Measurements from ENCODE around the gene ADGRL1. TPM values are rescaled to one million over a fixed set of nuclear protein-coding genes. Genes with fewer than 3 reads are reported as not detected.
"Not testable (repeated sequence)": the region's sequence is repeated elsewhere in the genome, so short reads cannot be mapped to it uniquely, and the experiment has no call there.

The ADGRL1 gene
- total RNA-seq = 10 to 100 TPM; 70.8 to 82.6 TPM
- polyA plus RNA-seq (2013, experiment 1 of 2) = 61.7 TPM
- polyA plus RNA-seq (2013, experiment 2 of 2) = 51.6 TPM
- long read RNA-seq, experiment 1, partial matches to known transcripts = 3 of 27 reads
- long read RNA-seq, experiment 1, other reads (novel, unspliced or antisense) = 24 of 27 reads
- long read RNA-seq, experiment 2, partial matches to known transcripts = 8 of 43 reads
- long read RNA-seq, experiment 2, other reads (novel, unspliced or antisense) = 34 of 43 reads
- long read RNA-seq, experiment 3, partial matches to known transcripts = 1 of 5 reads
- long read RNA-seq, experiment 3, other reads (novel, unspliced or antisense) = 4 of 5 reads
- long read RNA-seq, experiment 4, partial matches to known transcripts = 0 of 1 reads
- long read RNA-seq, experiment 4, other reads (novel, unspliced or antisense) = 1 of 1 reads

- H3K36me3 Mint-ChIP-seq (ENCODE audit: low read depth) = not testable (repeated sequence)
- WGBS, 2 experiments (ENCODE audit: insufficient coverage in 1 of 2, insufficient read length in 1 of 2) = 0% methylated on average over 8 to 93 of the region's 96 CpGs
These were observed at the start of gene ADGRL1 for GRCh38 chr19:14205452-14206287. Gene ADGRL1, minus strand, starts transcription at chr19:14206169. Its CDS starts 22,567 bp downstream, at chr19:14183602.

GRCh38 chr19:14255316-14255715, 49.3 kb upstream of the ADGRL1 start:
- not testable (repeated sequence) for H3K27me3 ChIP-seq (ENCODE audit: control insufficient read depth, insufficient read depth, low read length, poor library complexity, severe bottlenecking); H3K4me3 Mint-ChIP-seq; H3K4me1 Mint-ChIP-seq; H3K4me3 ChIP-seq (ENCODE audit: low read length); H3K27ac Mint-ChIP-seq; H3K36me3 Mint-ChIP-seq (ENCODE audit: low read depth); H3K9me3 ChIP-seq (ENCODE audit: control insufficient read depth, low read length); H3K36me3 ChIP-seq (ENCODE audit: control insufficient read depth, insufficient read depth, low read length); DNase-seq; H3K9ac ChIP-seq (ENCODE audit: extremely low read depth, low read length, poor library complexity, severe bottlenecking); H3K27me3 Mint-ChIP-seq (ENCODE audit: insufficient read depth); H3K4me1 ChIP-seq (ENCODE audit: control insufficient read depth, insufficient read depth, low read length); H3K9me3 Mint-ChIP-seq; H3K27ac ChIP-seq (ENCODE audit: low read depth, low read length)
- WGBS, 2 experiments (ENCODE audit: insufficient coverage in 1 of 2, insufficient read length in 1 of 2) = 86 to 100% methylated on average over 1 of the region's 1 CpG

More at GRCh38 chr19:14205452-14206287, at the start of gene ADGRL1:
- DNase-seq; H3K36me3 ChIP-seq (ENCODE audit: control insufficient read depth, insufficient read depth, low read length); H3K9me3 ChIP-seq (ENCODE audit: control insufficient read depth, low read length); H3K9me3 Mint-ChIP-seq; H3K27me3 ChIP-seq (ENCODE audit: control insufficient read depth, insufficient read depth, low read length, poor library complexity, severe bottlenecking); H3K4me1 ChIP-seq (ENCODE audit: control insufficient read depth, insufficient read depth, low read length): not testable (repeated sequence)
- peak within 1 kb of the TSS; percentile 82 for H3K4me3 ChIP-seq (ENCODE audit: low read length)
- Mint-ChIP-seq H3K4me3 (peak within 1 kb of the TSS; percentile 81), H3K4me1 (peaks cover 11% of the 10 kb centered on the region), H3K27me3 (ENCODE audit: insufficient read depth) (peaks cover 27% of the 10 kb centered on the region), H3K27ac (peak within 1 kb of the TSS; percentile 97)
- peak within 1 kb of the TSS; percentile 82 for H3K9ac ChIP-seq (ENCODE audit: extremely low read depth, low read length, poor library complexity, severe bottlenecking)
- peak within 1 kb of the TSS; percentile 91 for H3K27ac ChIP-seq (ENCODE audit: low read depth, low read length)

- H3K27me3 Mint-ChIP-seq (ENCODE audit: insufficient read depth); H3K27ac Mint-ChIP-seq; H3K27me3 ChIP-seq (ENCODE audit: control insufficient read depth, insufficient read depth, low read length, poor library complexity, severe bottlenecking); H3K36me3 Mint-ChIP-seq (ENCODE audit: low read depth); H3K9ac ChIP-seq (ENCODE audit: extremely low read depth, low read length, poor library complexity, severe bottlenecking); H3K4me1 Mint-ChIP-seq; H3K4me1 ChIP-seq (ENCODE audit: control insufficient read depth, insufficient read depth, low read length); H3K27ac ChIP-seq (ENCODE audit: low read depth, low read length); H3K9me3 Mint-ChIP-seq; H3K36me3 ChIP-seq (ENCODE audit: control insufficient read depth, insufficient read depth, low read length); H3K4me3 Mint-ChIP-seq; H3K4me3 ChIP-seq (ENCODE audit: low read length); H3K9me3 ChIP-seq (ENCODE audit: control insufficient read depth, low read length): not testable (repeated sequence)
- peak; percentile 82 for DNase-seq
- 30 to 31% methylated on average over 2 to 15 of the region's 19 CpGs for WGBS, 2 experiments (ENCODE audit: insufficient coverage in 1 of 2, insufficient read length in 1 of 2)
These were observed 48.0 kb upstream of the ADGRL1 start for GRCh38 chr19:14253822-14254599.

- not testable (repeated sequence) for H3K27ac Mint-ChIP-seq; H3K27ac ChIP-seq (ENCODE audit: low read depth, low read length); DNase-seq
These were observed 46.2 kb upstream of the ADGRL1 start for GRCh38 chr19:14252136-14252535.

More at GRCh38 chr19:14252136-14252535, 46.2 kb upstream of the ADGRL1 start:
- not testable (repeated sequence) for H3K4me1 Mint-ChIP-seq; H3K9ac ChIP-seq (ENCODE audit: extremely low read depth, low read length, poor library complexity, severe bottlenecking); H3K9me3 Mint-ChIP-seq; H3K4me1 ChIP-seq (ENCODE audit: control insufficient read depth, insufficient read depth, low read length); H3K27me3 ChIP-seq (ENCODE audit: control insufficient read depth, insufficient read depth, low read length, poor library complexity, severe bottlenecking); H3K36me3 Mint-ChIP-seq (ENCODE audit: low read depth); H3K4me3 Mint-ChIP-seq; H3K9me3 ChIP-seq (ENCODE audit: control insufficient read depth, low read length); H3K4me3 ChIP-seq (ENCODE audit: low read length); H3K36me3 ChIP-seq (ENCODE audit: control insufficient read depth, insufficient read depth, low read length); H3K27me3 Mint-ChIP-seq (ENCODE audit: insufficient read depth)
- WGBS, 2 experiments (ENCODE audit: insufficient coverage in 1 of 2, insufficient read length in 1 of 2) = 100% methylated on average over 2 of the region's 2 CpGs; no CpG with 5 or more reads in 1 of the 2 experiments

Data from endodermal cell (in vitro differentiated cells).